HG03354 (cell line): Measurements from ENCODE around the gene XPOT.
"Not testable (repeated sequence)": the region's sequence is repeated elsewhere in the genome, so short reads cannot be mapped to it uniquely, and the experiment has no call there.

Experiments used
- ATAC-seq: cut with Tn5 transposase; IDR thresholded peaks from one replicate; pipeline ENCODE4 v1.9.1; 2021; ENCODE audit warnings: mild to moderate bottlenecking; ENCODE audit not compliant: unreplicated experiment, poor library complexity, severe bottlenecking

The XPOT gene

GRCh38 chr12:64403707-64404469 lies at the start of gene XPOT:
TSS of gene XPOT (plus strand) at chr12:64404392. CDS start at chr12:64410036, 5,644 bp downstream.
- peak; percentile 96 for ATAC-seq

- ATAC-seq = not testable (repeated sequence)
Observed at GRCh38 chr12:64356209-64356608, 48.0 kb upstream of the XPOT start.

- ATAC-seq = not testable (repeated sequence)
Observed at GRCh38 chr12:64361173-64361572, 43.0 kb upstream of the XPOT start.

- ATAC-seq = no peak
Observed at GRCh38 chr12:64362721-64363305, 41.4 kb upstream of the XPOT start.

- ATAC-seq = no peak
Observed at GRCh38 chr12:64383675-64384074, 20.5 kb upstream of the XPOT start.

- no peak for ATAC-seq
Observed at GRCh38 chr12:64385019-64385418, 19.2 kb upstream of the XPOT start.

- ATAC-seq = no peak
Observed at GRCh38 chr12:64385468-64385867, 18.7 kb upstream of the XPOT start.

- ATAC-seq = no peak
Observed at GRCh38 chr12:64387197-64387816, 16.9 kb upstream of the XPOT start.

- no peak for ATAC-seq
Observed at GRCh38 chr12:64389154-64389553, 15.0 kb upstream of the XPOT start.

GRCh38 chr12:64390275-64390851 lies 13.8 kb upstream of the XPOT start, which contains the start of gene C12orf56:
TSS of gene C12orf56 (minus strand) at chr12:64390758. CDS start at chr12:64390565, 193 bp downstream.
- ATAC-seq = no peak

GRCh38 chr12:64392221-64392620 lies 12.0 kb upstream of the XPOT start:
- ATAC-seq = no peak

GRCh38 chr12:64395739-64396138 lies 8.5 kb upstream of the XPOT start:
- no peak for ATAC-seq

GRCh38 chr12:64400041-64400440 lies 4.2 kb upstream of the XPOT start:
- ATAC-seq = no peak

- no peak for ATAC-seq
Observed at GRCh38 chr12:64402181-64402580, 2.0 kb upstream of the XPOT start.

- ATAC-seq = peak; percentile 66
Observed at GRCh38 chr12:64404470-64405256, 471 bp downstream of the XPOT start.

- no peak for ATAC-seq
Observed at GRCh38 chr12:64407342-64408223, 3.4 kb downstream of the XPOT start.

GRCh38 chr12:64411427-64411826 lies 7.2 kb downstream of the XPOT start:
- ATAC-seq = no peak

- no peak for ATAC-seq
Observed at GRCh38 chr12:64412459-64412858, 8.3 kb downstream of the XPOT start.

GRCh38 chr12:64413884-64414283 lies 9.7 kb downstream of the XPOT start:
- no peak for ATAC-seq
